Peyer's patch (tissue), 4 donors: ENCODE data around the gene NPTX1. TPM values are rescaled to one million over a fixed set of nuclear protein-coding genes. Genes with fewer than 3 reads are reported as not detected.

ENCODE experiments used
- DNase-seq, 3 donors: peaks; one replicate each; pipeline ENCODE4 v3.0.0-alpha.2; 2017 to 2019
- H3K27ac ChIP-seq, 4 donors: fragments of 200-600 bp; sonication (generic); one replicate each; pipeline ENCODE4 v1.5.1; 2016 to 2019
- H3K27me3 ChIP-seq, 2 donors: fragments of 200-600 bp; sonication (generic); one replicate each; pipeline ENCODE4 v1.5.1; 2019
- H3K36me3 ChIP-seq, 3 donors: fragments of 200-600 bp; sonication (generic); one replicate each; pipeline ENCODE4 v1.5.1; 2016 to 2019
- H3K4me1 ChIP-seq, 4 donors: fragments of 200-600 bp; sonication (generic); one replicate each; pipeline ENCODE4 v1.5.1; 2016 to 2019
- H3K4me3 ChIP-seq, 4 donors: fragments of 200-600 bp; sonication (generic); 1 replicate in 3 of 4; 2 replicates in 1 of 4; pipeline ENCODE4 v1.5.1; 2016 to 2019; ENCODE audit warnings: mild to moderate bottlenecking in 1 of 4
- H3K9me3 ChIP-seq, 4 donors: fragments of 200-600 bp; sonication (generic); one replicate each; pipeline ENCODE4 v1.5.1; 2016 to 2019; ENCODE audit warnings: mild to moderate bottlenecking in 1 of 4
- POLR2A ChIP-seq, 2 donors: fragments of 450-650 bp; IDR thresholded peaks; one replicate each; pipeline ENCODE4 v1.5.1; 2017; ENCODE audit warnings: antibody characterized with exemption in 2 of 2, mild to moderate bottlenecking in 2 of 2, moderate library complexity in 2 of 2
- total RNA-seq, 4 donors: library from RNA; depleted of rRNA; stranded (reverse); fragments of >200 nt; gene quantifications; one replicate each; pipeline ENCODE4 v1.1.0, GENCODE V29; 2016
- TF ChIP-seq, protein P1 (sequence below), 6 experiments: fragments of 450-650 bp in 4 of 6; fragments of 200-600 bp in 2 of 6; sonication (generic) in 1 of 6; IDR thresholded peaks; one replicate each; pipeline ENCODE4 v1.5.1; 2017 to 2019; ENCODE audit warnings: antibody characterized with exemption in 6 of 6, mild to moderate bottlenecking in 3 of 6, moderate library complexity in 1 of 6

Gene NPTX1
- total RNA-seq, 4 donors from 2014 or later: 0.80 to 1.8 TPM; not detected in 2

DNA sequence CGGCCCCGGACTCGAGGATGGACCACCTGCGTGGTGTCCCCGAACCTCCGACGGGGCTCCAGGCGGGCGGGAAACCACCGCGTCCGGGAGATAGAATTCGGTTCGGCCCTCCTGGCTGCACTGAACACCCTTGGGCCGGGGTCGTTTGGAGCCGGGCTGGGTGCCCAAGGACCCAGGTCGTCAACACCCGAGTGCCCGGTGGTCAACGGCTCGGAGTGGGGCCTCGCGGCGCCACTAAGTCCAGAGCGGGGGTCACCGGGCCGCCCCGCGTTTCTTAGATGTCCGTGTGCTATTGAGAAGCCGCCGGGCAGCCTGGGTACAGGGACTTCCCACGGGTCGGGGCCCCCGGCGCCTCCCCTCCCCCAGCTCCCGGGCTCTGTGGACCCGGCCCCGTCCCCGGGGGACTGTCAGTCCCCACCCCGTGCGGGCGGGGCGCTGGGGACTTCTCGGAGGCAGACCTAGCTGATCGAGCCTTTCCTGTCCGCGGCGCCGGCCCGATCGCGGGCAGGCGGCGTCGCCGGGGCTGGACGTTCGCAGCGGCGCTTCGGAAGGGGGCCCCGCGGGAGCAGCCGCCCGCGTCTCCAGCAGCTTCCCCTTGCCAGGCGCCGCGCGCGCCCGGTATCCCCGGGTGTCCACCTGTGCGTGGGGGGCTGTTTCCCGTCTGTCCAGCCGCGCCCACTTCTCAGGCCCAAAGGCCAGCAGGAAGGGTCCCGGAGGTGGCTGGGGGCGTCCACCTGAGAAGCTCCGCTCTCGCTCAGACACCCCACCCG, 655 bp upstream of the NPTX1 start:
- no peak for DNase-seq
- Histone ChIP-seq H3K4me1 (peaks cover 0 to 40% (median 27%) of the 10 kb centered on the region in 4 donors), H3K4me3 (peak overlapping the region in 3 of 4 donors; percentile 35 to 44 (median 41)), H3K9me3 (no peaks in the 10 kb centered on the region), H3K27ac (no peak overlapping the region), H3K27me3 (peaks cover 5 to 52% of the 10 kb centered on the region in 2 donors), H3K36me3 (no peaks in the 10 kb centered on the region)
- TF ChIP-seq, protein P1, sequence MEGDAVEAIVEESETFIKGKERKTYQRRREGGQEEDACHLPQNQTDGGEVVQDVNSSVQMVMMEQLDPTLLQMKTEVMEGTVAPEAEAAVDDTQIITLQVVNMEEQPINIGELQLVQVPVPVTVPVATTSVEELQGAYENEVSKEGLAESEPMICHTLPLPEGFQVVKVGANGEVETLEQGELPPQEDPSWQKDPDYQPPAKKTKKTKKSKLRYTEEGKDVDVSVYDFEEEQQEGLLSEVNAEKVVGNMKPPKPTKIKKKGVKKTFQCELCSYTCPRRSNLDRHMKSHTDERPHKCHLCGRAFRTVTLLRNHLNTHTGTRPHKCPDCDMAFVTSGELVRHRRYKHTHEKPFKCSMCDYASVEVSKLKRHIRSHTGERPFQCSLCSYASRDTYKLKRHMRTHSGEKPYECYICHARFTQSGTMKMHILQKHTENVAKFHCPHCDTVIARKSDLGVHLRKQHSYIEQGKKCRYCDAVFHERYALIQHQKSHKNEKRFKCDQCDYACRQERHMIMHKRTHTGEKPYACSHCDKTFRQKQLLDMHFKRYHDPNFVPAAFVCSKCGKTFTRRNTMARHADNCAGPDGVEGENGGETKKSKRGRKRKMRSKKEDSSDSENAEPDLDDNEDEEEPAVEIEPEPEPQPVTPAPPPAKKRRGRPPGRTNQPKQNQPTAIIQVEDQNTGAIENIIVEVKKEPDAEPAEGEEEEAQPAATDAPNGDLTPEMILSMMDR (IDR thresholded peaks at IDR 0.05): no peak
- no peak for TF ChIP-seq POLR2A (IDR thresholded peaks at IDR 0.05)

DNA sequence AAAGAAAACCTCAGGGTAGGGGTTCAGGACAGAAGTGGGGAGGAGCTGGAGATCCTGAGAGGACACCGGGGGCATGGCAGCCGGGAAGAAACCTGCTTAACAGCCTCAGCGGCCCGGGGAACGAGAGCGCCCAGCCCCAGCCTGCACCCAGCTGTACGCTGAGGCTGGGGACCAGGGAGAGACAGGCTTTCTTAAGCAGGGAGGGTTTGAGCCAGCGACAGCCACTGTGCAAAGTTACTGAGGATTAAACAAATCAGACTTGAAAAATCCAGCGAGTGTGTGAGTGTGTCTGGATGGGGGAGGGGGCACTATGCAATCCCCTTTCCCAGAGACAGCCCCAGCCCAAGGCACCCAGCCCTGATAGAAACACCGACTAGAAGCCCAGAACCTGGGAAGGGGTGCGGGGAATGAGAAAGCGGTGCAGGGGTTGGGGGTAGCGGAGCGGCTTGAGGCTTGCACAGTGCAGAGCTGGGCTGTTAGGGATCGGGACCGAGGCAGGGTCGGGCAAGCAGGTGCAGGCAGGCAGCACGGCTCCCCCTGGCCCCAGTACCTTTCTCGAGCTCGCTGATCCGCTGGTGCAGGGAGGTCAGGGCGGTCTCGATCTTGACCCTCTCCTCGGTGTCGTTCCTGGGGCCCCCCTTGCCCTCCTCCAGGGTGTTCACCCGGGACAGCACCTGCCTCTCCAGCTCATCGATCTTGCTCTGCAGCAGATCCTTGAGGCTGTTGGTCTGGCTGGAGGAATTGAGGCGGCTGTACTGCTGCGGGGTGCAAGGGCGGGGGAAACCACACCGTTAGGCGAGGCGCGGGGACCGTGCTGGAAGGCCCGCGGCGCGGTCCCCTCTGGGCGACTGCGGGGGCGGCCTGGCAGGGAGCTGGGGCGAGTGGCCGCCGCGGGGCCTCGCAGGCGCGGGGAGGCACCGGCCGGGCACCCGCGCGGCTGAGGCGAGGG, 1.2 kb downstream of the NPTX1 start:
- H3K4me3 ChIP-seq: peak overlapping the region in 3 of 4 donors; percentile 35 to 44 (median 41)
- no peak for DNase-seq
- H3K27me3 ChIP-seq: peaks cover 5 to 45% of the 10 kb centered on the region in 2 donors
- no peaks in the 10 kb centered on the region for H3K9me3 ChIP-seq
- no peaks in the 10 kb centered on the region for H3K36me3 ChIP-seq
- no peak overlapping the region for H3K27ac ChIP-seq
- TF ChIP-seq POLR2A (IDR thresholded peaks at IDR 0.05): no peak
- TF ChIP-seq, protein P1 (IDR thresholded peaks at IDR 0.05): no peak
- H3K4me1 ChIP-seq: peaks cover 0 to 40% (median 27%) of the 10 kb centered on the region in 4 donors

DNA sequence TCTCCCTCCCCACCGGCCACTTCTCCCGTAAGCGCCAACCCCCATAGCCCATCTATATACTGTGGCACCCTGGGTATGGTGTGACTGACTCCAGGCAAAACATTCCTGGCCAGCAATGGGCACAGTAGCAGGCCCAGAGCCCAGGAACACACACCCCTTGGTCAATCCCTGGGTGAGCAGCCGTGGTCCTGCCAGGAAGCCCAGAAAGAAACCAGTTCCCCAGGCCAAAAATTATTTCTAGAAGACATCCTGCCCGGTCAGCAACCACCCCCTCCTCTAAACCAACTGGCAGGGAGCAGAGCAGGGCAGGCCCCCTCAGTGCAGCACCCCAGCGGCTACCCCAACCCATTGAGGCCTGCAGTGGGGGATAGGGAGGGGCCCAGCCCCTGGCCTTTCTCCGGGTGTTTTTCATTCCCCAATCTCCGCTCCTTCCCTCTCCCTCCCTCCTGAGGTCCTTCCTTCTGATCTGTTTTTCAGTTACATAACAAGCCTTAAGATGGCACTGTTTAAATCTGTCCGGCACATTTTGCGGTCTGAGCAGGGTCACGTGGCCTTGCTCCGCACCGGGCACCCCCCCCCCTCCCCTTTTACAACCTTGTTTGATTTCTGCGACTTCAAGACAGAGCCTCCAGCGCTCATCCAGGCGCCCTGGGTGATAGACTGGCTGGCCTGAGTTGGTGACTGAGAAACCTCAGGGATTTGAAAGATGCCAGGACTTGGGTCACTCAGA, 2.0 kb downstream of the NPTX1 start:
- Histone ChIP-seq H3K27ac (no peak overlapping the region), H3K27me3 (peaks cover 5 to 44% of the 10 kb centered on the region in 2 donors), H3K36me3 (no peaks in the 10 kb centered on the region), H3K4me3 (peak overlapping the region in 1 of 4 donors; percentile 35), H3K4me1 (peaks cover 0 to 40% (median 27%) of the 10 kb centered on the region in 4 donors), H3K9me3 (no peaks in the 10 kb centered on the region)
- TF ChIP-seq, protein P1 (IDR thresholded peaks at IDR 0.05): no peak
- no peak for TF ChIP-seq POLR2A (IDR thresholded peaks at IDR 0.05)
- no peak for DNase-seq

DNA sequence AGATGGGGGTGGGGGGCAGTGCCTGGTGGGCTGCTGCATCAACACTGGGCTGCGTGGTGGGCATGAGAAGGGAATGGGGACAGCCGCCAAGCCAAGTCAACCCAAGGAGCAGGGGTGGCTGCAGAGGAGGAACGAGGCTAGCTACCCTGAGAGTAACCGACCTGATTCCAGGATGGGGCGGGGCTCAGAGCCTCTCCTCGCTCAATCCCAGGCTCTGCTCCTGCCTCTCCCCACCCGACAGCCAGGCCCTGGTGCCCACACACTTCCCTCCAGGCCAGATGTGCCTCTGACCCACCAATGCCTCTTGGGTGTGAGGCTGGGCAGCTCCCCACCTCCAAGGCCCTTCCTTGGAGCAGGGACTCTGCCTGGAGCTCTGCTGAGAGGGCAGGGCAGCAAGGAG, 2.7 kb downstream of the NPTX1 start:
- TF ChIP-seq, protein P1 (IDR thresholded peaks at IDR 0.05): no peak
- no peak for TF ChIP-seq POLR2A (IDR thresholded peaks at IDR 0.05)
- no peak overlapping the region for H3K4me3 ChIP-seq
- no peaks in the 10 kb centered on the region for H3K9me3 ChIP-seq
- H3K27ac ChIP-seq: no peak overlapping the region
- peaks cover 0 to 40% (median 27%) of the 10 kb centered on the region in 4 donors for H3K4me1 ChIP-seq
- DNase-seq: no peak
- no peaks in the 10 kb centered on the region for H3K36me3 ChIP-seq
- peaks cover 5 to 37% of the 10 kb centered on the region in 2 donors for H3K27me3 ChIP-seq

DNA sequence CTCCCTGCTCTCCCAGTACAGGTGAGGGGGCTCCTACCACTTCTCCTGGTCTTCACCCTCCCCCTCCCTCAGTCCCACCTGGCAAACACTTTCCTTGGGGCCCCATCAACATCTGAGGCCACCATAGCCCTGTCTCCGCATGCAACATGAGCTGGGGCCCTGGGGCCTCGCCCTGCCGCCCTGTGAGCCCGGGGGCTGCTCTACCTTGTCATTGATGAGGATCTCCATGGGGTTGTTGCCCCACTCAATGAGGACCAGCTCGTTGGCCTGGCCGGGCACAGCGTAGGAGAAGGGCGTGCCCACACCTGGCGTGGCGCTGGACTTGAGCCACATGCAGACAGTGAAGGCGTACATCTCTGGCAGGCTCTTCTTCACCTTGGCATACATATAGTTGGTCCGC, 3.4 kb downstream of the NPTX1 start:
- H3K4me3 ChIP-seq: no peak overlapping the region
- no peak overlapping the region for H3K27ac ChIP-seq
- H3K4me1 ChIP-seq: peaks cover 0 to 33% (median 21%) of the 10 kb centered on the region in 4 donors
- DNase-seq: no peak
- peaks cover 5 to 34% of the 10 kb centered on the region in 2 donors for H3K27me3 ChIP-seq
- no peaks in the 10 kb centered on the region for H3K9me3 ChIP-seq
- TF ChIP-seq, protein P1 (IDR thresholded peaks at IDR 0.05): no peak
- no peak for TF ChIP-seq POLR2A (IDR thresholded peaks at IDR 0.05)
- no peaks in the 10 kb centered on the region for H3K36me3 ChIP-seq
